ENCODE measurements around the gene RAB11FIP4.

DNA sequence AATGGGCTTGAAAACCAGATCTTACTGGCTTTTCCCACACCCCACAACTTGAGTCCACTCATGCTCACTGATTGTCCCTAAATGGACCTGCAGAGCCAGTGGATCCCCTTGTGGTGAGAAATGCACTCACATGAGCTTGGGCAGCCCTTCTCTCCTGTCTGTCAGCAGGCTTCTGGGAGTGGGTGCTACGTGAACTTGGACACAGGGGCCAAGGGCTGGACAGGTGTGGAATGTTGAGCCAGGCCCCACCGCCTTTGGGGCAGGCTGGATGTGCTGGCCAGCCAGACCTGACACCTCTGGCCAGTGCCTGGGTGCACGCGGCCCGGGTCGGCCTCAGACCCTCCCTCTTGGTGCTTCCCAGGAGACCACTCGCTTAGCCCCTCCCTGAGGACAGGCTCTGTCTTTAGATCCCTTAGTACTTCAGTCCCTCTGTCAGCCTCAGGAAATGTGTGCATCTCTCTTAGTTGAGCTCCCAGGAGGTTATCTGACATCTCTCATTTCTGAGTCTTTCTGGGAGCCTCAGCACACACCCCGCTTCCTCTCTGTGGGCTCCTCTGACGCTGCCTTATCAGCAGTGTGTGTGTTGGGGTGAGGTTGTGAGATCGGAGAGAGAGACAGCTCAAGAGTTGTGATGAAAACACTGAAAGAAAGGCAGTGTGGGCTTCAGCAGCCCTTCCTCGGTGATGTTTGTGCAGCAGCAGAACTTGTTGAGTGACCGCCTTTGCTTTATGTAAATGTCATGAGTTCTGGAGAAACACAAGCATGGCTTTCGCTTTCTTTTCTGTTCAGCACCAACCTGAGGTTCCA lies 117.0 kb downstream of the RAB11FIP4 start:
- TF ChIP-seq, protein P1, sequence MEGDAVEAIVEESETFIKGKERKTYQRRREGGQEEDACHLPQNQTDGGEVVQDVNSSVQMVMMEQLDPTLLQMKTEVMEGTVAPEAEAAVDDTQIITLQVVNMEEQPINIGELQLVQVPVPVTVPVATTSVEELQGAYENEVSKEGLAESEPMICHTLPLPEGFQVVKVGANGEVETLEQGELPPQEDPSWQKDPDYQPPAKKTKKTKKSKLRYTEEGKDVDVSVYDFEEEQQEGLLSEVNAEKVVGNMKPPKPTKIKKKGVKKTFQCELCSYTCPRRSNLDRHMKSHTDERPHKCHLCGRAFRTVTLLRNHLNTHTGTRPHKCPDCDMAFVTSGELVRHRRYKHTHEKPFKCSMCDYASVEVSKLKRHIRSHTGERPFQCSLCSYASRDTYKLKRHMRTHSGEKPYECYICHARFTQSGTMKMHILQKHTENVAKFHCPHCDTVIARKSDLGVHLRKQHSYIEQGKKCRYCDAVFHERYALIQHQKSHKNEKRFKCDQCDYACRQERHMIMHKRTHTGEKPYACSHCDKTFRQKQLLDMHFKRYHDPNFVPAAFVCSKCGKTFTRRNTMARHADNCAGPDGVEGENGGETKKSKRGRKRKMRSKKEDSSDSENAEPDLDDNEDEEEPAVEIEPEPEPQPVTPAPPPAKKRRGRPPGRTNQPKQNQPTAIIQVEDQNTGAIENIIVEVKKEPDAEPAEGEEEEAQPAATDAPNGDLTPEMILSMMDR (IDR thresholded peaks at IDR 0.05): peak; percentile 32; the same call in 1 of the 2 replicates
- TF ChIP-seq ATF1 (CRISPR knock-in tag; IDR thresholded peaks at IDR 0.05) (no peak), ZNF232 (CRISPR knock-in tag; IDR thresholded peaks at IDR 0.05) (no peak), ZNF423 (CRISPR knock-in tag; IDR thresholded peaks at IDR 0.05) (no peak), SP1 (CRISPR knock-in tag; conservative IDR thresholded peaks at IDR 0.05) (no peak), ZNF317 (CRISPR knock-in tag; IDR thresholded peaks at IDR 0.05; ENCODE audit: borderline replicate concordance, low read depth) (no peak), NFE2L1 (CRISPR knock-in tag; IDR thresholded peaks at IDR 0.05) (no peak), NR2C2 (CRISPR knock-in tag; IDR thresholded peaks at IDR 0.05) (no peak), ZNF138 (CRISPR knock-in tag; conservative IDR thresholded peaks at IDR 0.05) (no peak)
- TF ChIP-seq, protein P2, sequence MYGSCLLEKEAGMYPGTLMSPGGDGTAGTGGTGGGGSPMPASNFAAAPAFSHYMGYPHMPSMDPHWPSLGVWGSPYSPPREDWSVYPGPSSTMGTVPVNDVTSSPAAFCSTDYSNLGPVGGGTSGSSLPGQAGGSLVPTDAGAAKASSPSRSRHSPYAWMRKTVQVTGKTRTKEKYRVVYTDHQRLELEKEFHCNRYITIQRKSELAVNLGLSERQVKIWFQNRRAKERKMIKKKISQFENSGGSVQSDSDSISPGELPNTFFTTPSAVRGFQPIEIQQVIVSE (CRISPR knock-in tag; IDR thresholded peaks at IDR 0.05; ENCODE audit: borderline replicate concordance): no peak
- TF ChIP-seq, protein P3, sequence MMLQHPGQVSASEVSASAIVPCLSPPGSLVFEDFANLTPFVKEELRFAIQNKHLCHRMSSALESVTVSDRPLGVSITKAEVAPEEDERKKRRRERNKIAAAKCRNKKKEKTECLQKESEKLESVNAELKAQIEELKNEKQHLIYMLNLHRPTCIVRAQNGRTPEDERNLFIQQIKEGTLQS (CRISPR knock-in tag; conservative IDR thresholded peaks at IDR 0.05): no peak
- TF ChIP-seq, protein P4, sequence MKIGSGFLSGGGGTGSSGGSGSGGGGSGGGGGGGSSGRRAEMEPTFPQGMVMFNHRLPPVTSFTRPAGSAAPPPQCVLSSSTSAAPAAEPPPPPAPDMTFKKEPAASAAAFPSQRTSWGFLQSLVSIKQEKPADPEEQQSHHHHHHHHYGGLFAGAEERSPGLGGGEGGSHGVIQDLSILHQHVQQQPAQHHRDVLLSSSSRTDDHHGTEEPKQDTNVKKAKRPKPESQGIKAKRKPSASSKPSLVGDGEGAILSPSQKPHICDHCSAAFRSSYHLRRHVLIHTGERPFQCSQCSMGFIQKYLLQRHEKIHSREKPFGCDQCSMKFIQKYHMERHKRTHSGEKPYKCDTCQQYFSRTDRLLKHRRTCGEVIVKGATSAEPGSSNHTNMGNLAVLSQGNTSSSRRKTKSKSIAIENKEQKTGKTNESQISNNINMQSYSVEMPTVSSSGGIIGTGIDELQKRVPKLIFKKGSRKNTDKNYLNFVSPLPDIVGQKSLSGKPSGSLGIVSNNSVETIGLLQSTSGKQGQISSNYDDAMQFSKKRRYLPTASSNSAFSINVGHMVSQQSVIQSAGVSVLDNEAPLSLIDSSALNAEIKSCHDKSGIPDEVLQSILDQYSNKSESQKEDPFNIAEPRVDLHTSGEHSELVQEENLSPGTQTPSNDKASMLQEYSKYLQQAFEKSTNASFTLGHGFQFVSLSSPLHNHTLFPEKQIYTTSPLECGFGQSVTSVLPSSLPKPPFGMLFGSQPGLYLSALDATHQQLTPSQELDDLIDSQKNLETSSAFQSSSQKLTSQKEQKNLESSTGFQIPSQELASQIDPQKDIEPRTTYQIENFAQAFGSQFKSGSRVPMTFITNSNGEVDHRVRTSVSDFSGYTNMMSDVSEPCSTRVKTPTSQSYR (CRISPR knock-in tag; IDR thresholded peaks at IDR 0.05): no peak
- TF ChIP-seq, protein P5, sequence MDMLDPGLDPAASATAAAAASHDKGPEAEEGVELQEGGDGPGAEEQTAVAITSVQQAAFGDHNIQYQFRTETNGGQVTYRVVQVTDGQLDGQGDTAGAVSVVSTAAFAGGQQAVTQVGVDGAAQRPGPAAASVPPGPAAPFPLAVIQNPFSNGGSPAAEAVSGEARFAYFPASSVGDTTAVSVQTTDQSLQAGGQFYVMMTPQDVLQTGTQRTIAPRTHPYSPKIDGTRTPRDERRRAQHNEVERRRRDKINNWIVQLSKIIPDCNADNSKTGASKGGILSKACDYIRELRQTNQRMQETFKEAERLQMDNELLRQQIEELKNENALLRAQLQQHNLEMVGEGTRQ (CRISPR knock-in tag; IDR thresholded peaks at IDR 0.05): no peak

Data from WTC11 (cell line).